HL-60 (cell line): ENCODE results near the gene B9D1.

Experiments
- GABPA ChIP-seq: IDR thresholded peaks from 2 replicates; pipeline ENCODE4 v1.6.1; 2012; ENCODE audit warnings: low read depth
- POLR2AphosphoS5 ChIP-seq: IDR thresholded peaks from 2 replicates; pipeline ENCODE4 v1.6.1; 2012; ENCODE audit warnings: low read depth
- REST ChIP-seq: IDR thresholded peaks from 2 replicates; pipeline ENCODE4 v1.6.1; 2012; ENCODE audit warnings: low read depth; ENCODE audit not compliant: insufficient replicate concordance
- SPI1 ChIP-seq: IDR thresholded peaks from 2 replicates; pipeline ENCODE4 v1.6.1; 2012; ENCODE audit warnings: low read depth, mild to moderate bottlenecking, borderline replicate concordance
- TF ChIP-seq, protein P1 (sequence below): IDR thresholded peaks from one replicate; pipeline ENCODE4 v1.5.1; 2011; ENCODE audit warnings: low read length, control low read depth, inconsistent platforms; ENCODE audit not compliant: insufficient read depth

- TF ChIP-seq, protein P1, sequence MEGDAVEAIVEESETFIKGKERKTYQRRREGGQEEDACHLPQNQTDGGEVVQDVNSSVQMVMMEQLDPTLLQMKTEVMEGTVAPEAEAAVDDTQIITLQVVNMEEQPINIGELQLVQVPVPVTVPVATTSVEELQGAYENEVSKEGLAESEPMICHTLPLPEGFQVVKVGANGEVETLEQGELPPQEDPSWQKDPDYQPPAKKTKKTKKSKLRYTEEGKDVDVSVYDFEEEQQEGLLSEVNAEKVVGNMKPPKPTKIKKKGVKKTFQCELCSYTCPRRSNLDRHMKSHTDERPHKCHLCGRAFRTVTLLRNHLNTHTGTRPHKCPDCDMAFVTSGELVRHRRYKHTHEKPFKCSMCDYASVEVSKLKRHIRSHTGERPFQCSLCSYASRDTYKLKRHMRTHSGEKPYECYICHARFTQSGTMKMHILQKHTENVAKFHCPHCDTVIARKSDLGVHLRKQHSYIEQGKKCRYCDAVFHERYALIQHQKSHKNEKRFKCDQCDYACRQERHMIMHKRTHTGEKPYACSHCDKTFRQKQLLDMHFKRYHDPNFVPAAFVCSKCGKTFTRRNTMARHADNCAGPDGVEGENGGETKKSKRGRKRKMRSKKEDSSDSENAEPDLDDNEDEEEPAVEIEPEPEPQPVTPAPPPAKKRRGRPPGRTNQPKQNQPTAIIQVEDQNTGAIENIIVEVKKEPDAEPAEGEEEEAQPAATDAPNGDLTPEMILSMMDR: no peak
- TF ChIP-seq REST (no peak), POLR2AphosphoS5 (no peak), GABPA (no peak), SPI1 (no peak)
Measured at GRCh38 chr17:19332371-19333131, 30.0 kb downstream of the B9D1 start.
